DMS53 (cell line): ENCODE data around the gene OTUD7B.
"Not testable (repeated sequence)": the region's sequence is repeated elsewhere in the genome, so short reads cannot be mapped to it uniquely, and the experiment has no call there.

ENCODE experiments used
- DNase-seq: peaks from one replicate; lab custom pipeline; 2025; lab: John Stamatoyannopoulos, UW

Gene OTUD7B

GRCh38 chr1:150002217-150002616 is 8.3 kb downstream of the OTUD7B start:
- no peak for DNase-seq

- DNase-seq: no peak
Observed at GRCh38 chr1:150001415-150001814, 9.1 kb downstream of the OTUD7B start.

DNA sequence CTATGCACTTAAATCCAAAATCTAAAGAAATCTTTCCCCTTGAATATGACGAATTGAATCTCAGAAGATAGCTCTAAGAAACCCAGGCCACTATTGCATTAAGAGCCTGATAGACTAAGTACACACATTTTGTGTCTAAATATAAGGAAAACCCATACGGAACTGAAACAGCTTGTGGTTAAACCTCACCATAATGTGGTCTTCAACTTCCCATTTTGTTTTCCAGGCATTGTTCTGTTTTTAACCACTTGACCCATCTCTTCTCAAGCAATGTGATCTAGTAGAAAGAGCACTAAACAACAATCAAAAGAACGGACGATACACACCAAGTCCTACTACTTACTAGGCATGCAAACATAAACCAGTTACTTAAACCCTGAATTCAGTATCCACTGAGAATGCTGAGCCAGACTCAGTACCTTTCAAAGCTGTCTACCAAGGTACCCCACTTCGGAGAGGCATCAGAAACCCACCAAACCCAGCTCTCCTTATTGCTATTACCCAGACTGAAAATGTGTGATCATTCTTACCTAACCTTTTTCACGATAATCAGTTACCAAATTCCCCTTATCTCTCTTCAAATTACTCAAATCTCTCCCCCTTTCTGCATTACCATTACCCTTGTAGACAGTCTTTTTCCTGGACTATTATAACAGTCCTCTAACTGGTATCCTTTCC is 12.8 kb downstream of the OTUD7B start:
- DNase-seq: no peak

- no peak for DNase-seq
Observed at GRCh38 chr1:149995927-149996326, 14.6 kb downstream of the OTUD7B start.

DNA sequence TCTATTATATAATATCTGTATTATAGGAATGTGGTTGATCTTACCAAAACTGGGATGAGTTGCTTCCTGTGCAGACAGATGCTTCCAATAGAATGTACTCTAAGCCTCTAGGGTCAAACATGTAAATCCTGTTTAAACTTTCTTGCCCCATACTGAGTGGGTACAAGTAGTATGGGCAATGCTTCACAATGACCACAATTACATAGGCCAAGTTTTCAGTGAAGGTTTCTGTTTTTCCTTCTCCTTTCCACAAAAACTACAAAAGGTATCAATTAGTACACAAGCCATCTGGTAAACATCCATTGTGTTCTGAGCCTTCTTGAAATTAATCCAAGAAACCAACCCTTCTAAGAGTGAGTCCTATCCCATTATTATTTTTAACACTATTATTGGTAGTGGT is 16.8 kb downstream of the OTUD7B start:
- DNase-seq: no peak

GRCh38 chr1:149993181-149993580 is 17.3 kb downstream of the OTUD7B start:
- no peak for DNase-seq

GRCh38 chr1:149987297-149987595 is 23.3 kb downstream of the OTUD7B start:
- no peak for DNase-seq

GRCh38 chr1:149986486-149987296 is 23.8 kb downstream of the OTUD7B start:
- DNase-seq: no peak

- DNase-seq: no peak
Observed at GRCh38 chr1:149979972-149980540, 30.5 kb downstream of the OTUD7B start.

GRCh38 chr1:149979245-149979971 is 31.1 kb downstream of the OTUD7B start:
- DNase-seq: no peak

DNA sequence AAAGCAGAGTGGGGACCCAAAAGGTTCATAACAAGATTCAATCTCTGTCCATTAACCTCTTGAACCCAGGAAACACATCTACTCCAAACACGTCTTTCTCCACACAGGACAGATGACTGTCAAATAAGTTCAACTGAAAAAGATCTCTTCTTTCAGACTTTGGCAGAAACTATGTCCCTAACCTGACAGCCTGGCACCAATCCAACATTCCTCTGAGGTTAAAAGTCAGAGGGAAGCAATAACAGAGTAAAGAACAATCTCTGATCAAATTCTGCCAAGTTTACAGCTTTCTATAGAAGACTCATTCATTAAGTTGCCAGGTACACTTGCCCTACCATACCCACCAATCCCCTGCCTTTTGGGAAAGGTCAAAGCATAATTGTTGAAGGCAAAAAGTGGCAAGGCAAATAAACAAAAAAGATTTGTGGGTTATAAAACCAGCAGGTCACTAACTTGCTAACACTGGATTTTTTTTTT is 31.9 kb downstream of the OTUD7B start:
- DNase-seq: no peak

GRCh38 chr1:149977345-149977744 is 33.2 kb downstream of the OTUD7B start:
- peak; percentile 83 for DNase-seq

- no peak for DNase-seq
Observed at GRCh38 chr1:149972547-149972946, 38.0 kb downstream of the OTUD7B start.

GRCh38 chr1:149967646-149968045 is 42.9 kb downstream of the OTUD7B start:
- DNase-seq: no peak

DNA sequence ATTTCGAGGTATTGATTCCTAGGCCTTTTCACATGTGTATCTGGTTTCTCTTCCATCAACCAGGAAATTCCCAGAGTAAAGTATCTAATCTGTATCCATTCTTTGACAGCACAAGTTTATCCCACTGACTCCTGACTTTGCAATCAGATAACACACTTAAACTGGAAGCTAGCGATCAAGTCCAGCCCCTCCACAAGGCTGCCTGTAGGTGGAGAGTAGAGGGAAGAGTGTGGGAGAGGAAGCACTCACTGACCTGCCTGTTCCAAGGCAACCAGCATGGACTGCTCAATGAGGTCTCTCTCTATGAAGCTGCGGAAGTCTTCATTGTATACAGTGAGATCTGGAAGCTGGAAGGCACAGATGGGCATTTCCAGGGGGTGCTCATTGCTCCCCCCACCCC is 43.5 kb downstream of the OTUD7B start:
- DNase-seq: no peak

GRCh38 chr1:149966405-149966804 is 44.1 kb downstream of the OTUD7B start:
- DNase-seq: no peak

- DNase-seq: no peak
Observed at GRCh38 chr1:149965440-149965839, 45.1 kb downstream of the OTUD7B start.

DNA sequence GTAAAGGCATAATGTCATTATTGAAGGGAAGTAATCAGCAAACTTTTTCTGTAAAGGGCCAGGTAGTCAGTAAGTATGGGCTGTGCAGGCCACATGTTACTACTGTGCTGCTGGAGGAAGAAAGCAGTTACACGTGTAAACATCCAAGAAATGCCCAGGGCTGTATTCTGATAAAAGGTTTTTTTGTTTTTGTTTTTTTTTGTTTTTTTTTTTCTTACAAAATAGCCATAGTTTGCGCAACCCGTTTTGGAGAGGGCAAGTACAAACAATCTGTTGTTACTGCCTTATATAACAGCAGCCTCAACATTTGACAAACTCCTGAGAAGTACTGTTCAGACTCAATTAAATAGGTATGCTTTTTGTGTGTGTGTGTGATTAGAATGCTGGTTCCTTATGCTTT is 47.2 kb downstream of the OTUD7B start:
- DNase-seq: no peak

DNA sequence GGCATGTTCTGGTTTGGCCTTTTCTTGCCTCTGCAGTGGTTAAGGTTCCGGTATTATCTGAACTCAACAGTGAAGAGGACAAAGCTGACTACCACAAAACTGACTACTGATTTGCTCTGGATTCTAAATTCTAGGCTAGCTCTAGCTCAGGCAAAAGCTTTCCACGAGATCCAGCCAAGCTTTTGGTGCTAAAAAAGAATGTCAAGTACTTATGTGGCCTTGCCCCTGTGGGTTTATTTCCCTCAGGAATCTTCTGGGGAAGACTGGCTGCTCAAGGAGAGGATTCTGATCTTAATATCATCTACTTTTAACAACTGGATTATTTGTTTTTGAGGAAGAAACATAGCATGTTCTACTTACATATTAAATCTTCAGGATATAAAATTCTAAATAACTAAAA is 47.8 kb downstream of the OTUD7B start:
- no peak for DNase-seq

- DNase-seq: peak; percentile 83
Observed at GRCh38 chr1:149962039-149962647, 48.4 kb downstream of the OTUD7B start.

- DNase-seq: not testable (repeated sequence)
Observed at GRCh38 chr1:149957548-149957947, 53.0 kb downstream of the OTUD7B start.

DNA sequence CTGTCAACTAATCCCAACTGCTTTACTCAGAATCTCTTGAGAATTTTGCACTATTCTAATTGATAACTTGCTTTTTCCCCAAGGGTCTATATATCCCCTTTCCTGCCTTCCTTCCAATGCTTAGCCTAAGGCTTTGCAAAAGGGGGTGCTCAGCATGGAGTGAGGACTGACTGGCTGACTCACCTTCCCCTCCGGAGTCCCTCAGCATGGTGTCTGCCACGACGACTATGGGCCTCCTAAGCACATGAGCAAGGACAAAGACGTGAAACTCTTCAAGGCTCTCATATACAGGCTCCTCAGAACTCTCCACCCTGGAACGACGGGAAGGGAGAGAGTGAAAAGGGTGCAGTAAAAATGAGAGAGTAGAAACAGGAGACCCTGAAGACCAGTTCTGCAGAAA is 60.6 kb downstream of the OTUD7B start:
- DNase-seq: no peak
